HG03432 (cell line): ENCODE data around the gene GLS.
"Not testable (repeated sequence)": the region's sequence is repeated elsewhere in the genome, so short reads cannot be mapped to it uniquely, and the experiment has no call there.

Experiments
- ATAC-seq: cut with Tn5 transposase; IDR thresholded peaks from one replicate; pipeline ENCODE4 v1.9.1; 2021; ENCODE audit warnings: mild to moderate bottlenecking, moderate library complexity; ENCODE audit not compliant: unreplicated experiment

Gene GLS

GRCh38 chr2:190987938-190988337, 107.3 kb downstream of the GLS start:
- no peak for ATAC-seq

- no peak for ATAC-seq
Observed at GRCh38 chr2:190988910-190989309, 108.3 kb downstream of the GLS start.

GRCh38 chr2:190990132-190990531, 109.5 kb downstream of the GLS start:
- ATAC-seq: no peak

DNA sequence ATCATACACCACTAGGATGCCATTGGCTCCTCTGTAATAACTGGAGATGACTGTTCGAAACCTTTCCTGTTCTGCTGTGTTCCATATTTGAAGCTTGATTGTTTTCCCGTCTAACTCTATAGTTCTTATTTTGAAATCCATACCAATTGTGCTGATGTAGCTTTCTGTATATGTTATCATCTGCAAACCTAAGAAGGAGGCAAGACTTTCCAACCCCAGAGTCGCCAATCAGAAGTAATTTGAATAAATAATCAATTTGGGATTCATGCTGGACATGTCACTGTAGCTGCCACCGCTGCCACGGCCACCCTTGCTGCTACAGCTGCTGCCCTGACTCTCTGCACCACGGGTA, 112.6 kb downstream of the GLS start:
- ATAC-seq: no peak

- ATAC-seq: no peak
Observed at GRCh38 chr2:190994148-190994547, 113.5 kb downstream of the GLS start.

- ATAC-seq: not testable (repeated sequence)
Observed at GRCh38 chr2:190995315-190995714, 114.7 kb downstream of the GLS start.

GRCh38 chr2:190996338-190996946, 115.8 kb downstream of the GLS start:
- peak; percentile 43 for ATAC-seq

DNA sequence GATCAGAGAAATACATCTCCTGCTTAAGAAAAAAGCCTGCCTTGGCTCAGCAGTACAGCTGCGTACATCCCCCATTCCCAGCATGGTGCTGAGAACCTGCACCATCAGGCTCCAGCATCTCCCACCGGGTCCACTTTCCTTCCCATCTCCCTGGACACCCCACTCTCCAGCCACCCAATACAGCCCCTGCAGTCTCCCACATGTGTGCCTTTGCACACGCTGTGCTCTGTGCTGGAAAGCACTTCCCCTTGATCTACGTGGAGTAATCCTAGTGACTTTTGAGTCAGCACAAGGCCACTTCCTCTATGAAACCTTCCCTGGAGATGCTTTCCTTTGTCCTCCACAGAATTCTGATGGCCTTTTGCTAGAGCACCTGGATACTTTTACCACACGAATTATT, 116.3 kb downstream of the GLS start:
- no peak for ATAC-seq

- ATAC-seq: no peak
Observed at GRCh38 chr2:190997526-190998113, 117.0 kb downstream of the GLS start.

GRCh38 chr2:190999058-190999457, 118.4 kb downstream of the GLS start:
- ATAC-seq: no peak

DNA sequence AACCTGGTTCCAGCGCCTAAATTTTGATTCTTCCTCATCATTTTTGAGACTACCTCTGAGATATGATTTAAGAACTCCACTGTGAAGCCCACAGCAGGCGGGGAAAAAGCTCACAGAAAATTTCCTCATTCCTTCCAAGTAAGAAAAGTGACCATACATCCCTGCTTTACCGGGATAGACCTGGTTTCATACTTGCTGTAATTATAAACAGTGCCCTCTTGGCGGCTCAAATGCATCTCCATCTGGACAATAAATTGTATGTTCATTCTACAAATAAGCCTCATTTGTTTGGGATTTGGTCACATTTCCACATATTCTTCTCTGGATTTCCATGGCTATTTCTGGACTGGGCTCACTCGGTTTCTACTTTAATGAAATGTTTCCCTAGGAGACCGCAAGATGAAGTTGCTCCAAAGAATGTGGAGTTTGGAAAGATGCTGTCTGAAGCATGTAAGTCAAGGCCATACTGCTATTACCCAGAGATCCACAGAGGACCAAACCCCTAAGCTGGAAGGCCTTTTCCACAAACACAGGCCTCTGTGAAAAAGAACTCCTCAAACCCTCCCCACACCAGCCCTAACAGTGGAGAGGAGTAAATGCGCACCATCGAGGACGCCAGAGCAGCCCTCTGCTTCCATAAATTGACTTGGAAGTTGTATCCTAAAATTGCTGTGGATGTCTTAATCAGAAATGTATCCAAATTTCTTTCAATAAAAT, 119.5 kb downstream of the GLS start:
- ATAC-seq: no peak

DNA sequence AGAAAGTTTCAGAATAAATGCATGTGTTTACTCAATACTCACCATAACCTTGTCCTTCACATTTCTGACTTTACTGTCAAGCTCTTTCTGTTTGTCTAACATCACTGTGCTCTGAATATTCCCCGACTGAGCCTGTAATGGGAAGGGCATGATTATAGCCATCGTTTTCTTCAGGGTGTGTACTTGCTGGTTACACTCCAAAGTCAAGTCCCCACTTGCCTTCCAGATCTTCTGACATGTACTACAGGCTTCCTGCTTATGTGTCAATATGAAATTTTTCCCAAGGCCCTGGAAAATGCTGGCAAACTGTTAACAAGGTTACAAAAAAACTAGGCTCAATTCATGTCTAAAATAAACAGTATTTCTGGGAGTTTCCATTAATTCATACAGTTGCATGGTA, 120.4 kb downstream of the GLS start:
- ATAC-seq: no peak

DNA sequence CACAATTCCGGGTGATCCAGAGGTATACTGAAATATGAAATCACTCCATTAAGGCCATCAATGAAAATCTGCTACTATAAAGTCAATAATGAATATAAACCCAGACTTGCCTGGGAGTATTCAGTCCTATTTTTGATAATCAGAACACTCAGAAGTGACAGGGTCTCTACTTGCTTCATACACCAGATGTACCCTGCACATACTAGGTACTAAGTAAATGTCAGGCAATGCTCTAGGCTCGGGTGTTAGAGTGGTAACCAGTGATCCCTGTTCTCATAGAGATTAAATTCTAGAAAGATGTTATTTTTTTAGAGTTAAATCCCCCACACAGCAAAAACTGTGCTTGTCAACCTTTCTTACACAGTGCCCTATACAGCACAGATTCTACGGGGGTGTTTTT, 121.0 kb downstream of the GLS start:
- ATAC-seq: no peak

DNA sequence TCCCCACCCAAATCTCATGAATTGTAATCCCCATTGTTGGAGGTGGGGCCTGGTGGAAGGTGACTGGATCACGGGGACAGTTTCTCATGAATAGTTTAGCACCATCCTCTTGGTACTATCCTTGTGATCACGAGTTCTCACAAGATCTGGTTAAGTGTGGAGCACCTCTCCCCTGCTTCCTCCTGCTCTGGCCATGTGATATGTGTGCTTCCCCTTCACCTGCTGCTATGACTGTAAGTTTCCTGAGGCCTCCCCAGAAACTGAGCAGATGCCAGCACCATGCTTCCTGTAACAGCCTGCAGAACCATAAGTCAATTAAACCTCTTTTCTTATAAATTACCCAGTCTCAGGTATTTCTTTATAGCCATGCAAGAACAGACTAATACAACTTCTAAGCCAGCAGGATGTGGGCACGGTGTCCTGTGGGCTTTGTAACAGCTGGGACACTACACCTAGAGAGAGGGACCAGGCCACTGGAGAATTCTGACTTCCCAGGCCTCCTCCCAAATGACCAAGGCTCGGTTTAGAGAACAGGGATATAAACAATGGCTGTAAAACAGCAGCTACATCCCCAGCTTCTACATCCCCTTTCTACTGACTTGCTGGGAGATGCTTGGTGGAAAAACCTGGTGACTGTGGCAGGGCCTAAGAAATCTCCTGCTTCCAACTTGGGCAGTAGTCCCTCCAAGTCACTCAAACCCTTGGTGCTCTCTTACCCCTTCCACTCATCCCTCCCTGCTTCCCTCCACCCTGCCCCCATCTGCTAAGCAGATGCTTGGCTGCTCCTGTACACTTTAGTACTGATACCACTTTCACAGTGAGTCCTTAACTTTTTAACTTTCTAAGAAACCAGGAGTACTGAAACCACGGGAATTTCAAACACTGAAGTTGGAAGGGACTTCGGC, 123.0 kb downstream of the GLS start:
- ATAC-seq: no peak

GRCh38 chr2:191006297-191006696, 125.7 kb downstream of the GLS start:
- no peak for ATAC-seq

DNA sequence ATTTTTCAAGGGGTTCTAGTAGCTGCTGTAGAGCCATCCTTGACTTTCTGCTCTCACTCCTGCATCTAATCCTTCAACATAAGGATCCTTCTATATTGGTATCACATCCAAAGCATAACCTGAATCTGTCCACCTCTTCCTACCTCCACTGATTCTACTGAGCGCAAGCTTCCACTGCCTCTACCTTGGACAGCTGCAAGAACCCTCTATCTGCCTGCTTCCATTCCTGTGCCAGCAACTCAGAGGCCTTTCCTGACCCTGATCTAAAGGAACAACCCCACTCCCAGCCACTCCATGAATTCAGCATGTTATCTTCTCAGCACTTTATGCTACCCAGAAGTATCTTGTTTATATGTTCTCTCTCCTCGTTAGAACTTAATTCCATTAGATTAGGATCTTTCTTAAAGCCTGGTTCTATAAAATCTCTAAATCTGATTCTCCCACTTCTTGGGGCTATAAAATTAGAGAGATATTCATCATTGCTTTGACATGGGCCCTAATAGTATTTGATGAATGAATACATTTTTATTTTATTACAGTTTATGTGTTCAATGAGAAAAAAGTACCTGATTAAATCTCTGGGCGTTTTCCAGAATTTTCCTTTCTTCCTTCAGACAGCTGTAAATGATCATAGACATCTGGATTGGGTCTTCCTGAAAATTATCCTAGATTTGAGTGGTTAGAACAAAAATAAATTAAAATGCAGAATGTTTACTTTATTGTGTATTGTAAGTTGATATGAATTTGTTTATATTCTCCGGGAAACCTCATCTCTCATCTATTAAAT, 126.6 kb downstream of the GLS start:
- ATAC-seq: no peak

DNA sequence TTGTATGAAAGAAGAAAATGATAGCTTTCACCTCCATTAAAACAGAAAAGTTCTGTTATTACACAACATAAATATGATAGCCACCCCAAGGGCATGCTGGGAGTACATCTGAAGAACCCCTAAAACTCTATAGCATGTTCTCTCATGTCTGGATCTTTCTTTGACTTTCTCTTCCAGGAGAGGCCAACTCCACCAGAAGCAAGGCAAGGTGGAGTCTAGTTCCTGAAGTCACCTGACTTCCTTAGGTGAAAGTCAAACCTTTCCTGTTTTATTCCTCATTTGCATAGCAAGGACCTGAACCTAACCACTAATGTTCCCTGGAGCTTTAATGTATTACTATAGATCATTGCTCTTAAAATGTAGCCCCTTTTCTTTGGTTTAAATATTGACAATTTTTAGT, 127.7 kb downstream of the GLS start:
- no peak for ATAC-seq

DNA sequence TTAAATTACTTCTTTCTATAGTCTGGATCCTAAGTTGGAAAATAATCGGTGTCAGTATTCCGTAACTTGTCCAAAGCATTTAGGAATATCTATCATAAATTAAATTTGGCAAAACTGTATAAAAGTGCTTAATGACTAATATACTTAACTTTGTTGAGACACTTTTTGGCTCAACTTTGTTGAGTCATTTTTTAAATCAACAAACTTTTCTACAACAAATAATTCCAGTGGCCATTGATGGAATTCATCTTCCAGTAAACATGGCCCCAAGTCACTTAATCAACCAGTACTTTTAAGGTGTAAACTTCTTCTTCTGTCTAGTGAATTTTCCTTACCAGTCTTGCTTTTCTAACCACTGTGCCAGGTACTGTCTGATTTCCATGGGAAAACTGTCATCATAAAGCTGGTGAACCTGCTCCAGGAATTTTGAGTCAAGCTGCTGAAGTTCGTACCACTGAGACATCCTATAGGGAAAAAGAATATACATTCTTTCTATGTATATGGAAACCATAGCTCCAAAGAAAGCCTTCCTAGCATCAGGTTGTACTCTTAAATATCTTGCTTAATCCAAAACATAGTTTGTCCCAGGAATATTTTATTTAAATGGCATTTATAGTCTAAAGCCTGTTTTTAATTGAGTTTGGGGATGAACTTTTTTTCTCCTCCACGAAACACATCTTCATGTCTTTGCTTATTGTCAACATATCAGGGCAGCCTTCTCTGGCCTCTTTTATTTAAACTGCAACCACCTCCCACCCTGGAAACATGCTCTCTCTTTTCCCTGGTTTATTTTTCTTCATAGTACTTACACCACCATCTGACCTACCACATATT, 129.1 kb downstream of the GLS start:
- no peak for ATAC-seq

GRCh38 chr2:191010887-191011885, 130.6 kb downstream of the GLS start:
- ATAC-seq: no peak
